ENCODE data around the gene OSBPL3. TPM values are rescaled to one million over a fixed set of nuclear protein-coding genes. Genes with fewer than 3 reads are reported as not detected.
"Not testable (repeated sequence)": the region's sequence is repeated elsewhere in the genome, so short reads cannot be mapped to it uniquely, and the experiment has no call there.

The OSBPL3 gene
- total and polyA plus RNA-seq, 2 donors (not counting 3 experiments of a cell fraction or from before 2014, with no cell fraction given), result 7.5 to 27.1 TPM

GRCh38 chr7:24905996-24906770, 73.8 kb downstream of the OSBPL3 start:
- no peaks in the 10 kb centered on the region for H3K36me3 ChIP-seq (ENCODE audit: control insufficient read depth in 2 of 2, extremely low read depth in 1 of 2, insufficient read depth in 2 of 2, low read length in 2 of 2)
- H3K4me1 ChIP-seq (ENCODE audit: control insufficient read depth, extremely low read depth, insufficient read depth, low read length), result peaks cover 52% of the 10 kb centered on the region
- dilution Hi-C loops (cut with MboI; ENCODE audit: extremely low pct_ligation_motif_present, low sequenced_read_pairs) (no loop called here), intact Hi-C loops (cut with micrococcal nuclease) (loop anchor here (5.0 kb wide), 1 partner anchor 64 kb away; no protein-coding TSS in a partner anchor)
- DNase-seq (ENCODE audit: low read depth, low spot score), result no peak
- no peak overlapping the region for H3K9ac ChIP-seq (replicated peaks; ENCODE audit: extremely low read depth, insufficient read depth, low read length)
- no TSS peak for BruUV-seq (replicated peaks)
- ChIA-PET CTCF (interaction anchor here (1.0 to 1.5 kb wide), 2 partner anchors 14 to 73 kb away, joined by 3 to 5 read pairs; no protein-coding TSS in a partner anchor), POLR2A (no interaction called here)
- no peak for TF ChIP-seq CTCF (IDR thresholded peaks at IDR 0.05; ENCODE audit: extremely low read depth in 1 of 2, insufficient read depth in 1 of 2, low read depth in 1 of 2, low read length in 2 of 2)
- TF ChIP-seq POLR2A (IDR thresholded peaks at IDR 0.05; ENCODE audit: low read depth, low read length), result no peak
- TF ChIP-seq GATA2 (IDR thresholded peaks at IDR 0.05; ENCODE audit: insufficient read depth, insufficient read length, low read depth, low read length), result no peak
- TF ChIP-seq MAX (IDR thresholded peaks at IDR 0.05; ENCODE audit: insufficient read depth, insufficient read length), result no peak
- TF ChIP-seq EZH2 (IDR thresholded peaks at IDR 0.05; ENCODE audit: borderline replicate concordance, low read depth, low read length, severe bottlenecking), result no peak
- TF ChIP-seq JUN (IDR thresholded peaks at IDR 0.05; ENCODE audit: borderline replicate concordance, insufficient read depth, insufficient read length, low read depth), result no peak
- TF ChIP-seq MYC (IDR thresholded peaks at IDR 0.05; ENCODE audit: low read depth, low read length), result no peak
- no peak for TF ChIP-seq POLR2AphosphoS5 (IDR thresholded peaks at IDR 0.05; ENCODE audit: insufficient read depth, low read depth, low read length)
- no peaks in the 10 kb centered on the region for H3K9me3 ChIP-seq (replicated peaks; ENCODE audit: control insufficient read depth, insufficient read depth, low read length)
- peaks cover 76% of the 10 kb centered on the region for H3K79me2 ChIP-seq (ENCODE audit: control insufficient read depth, insufficient read depth, low read length)
- no peak overlapping the region for H3K4me2 ChIP-seq (ENCODE audit: insufficient read depth, low read length)
- H3K27me3 ChIP-seq (ENCODE audit: control insufficient read depth in 2 of 2, insufficient read depth in 2 of 2, low read length in 2 of 2), result no peaks in the 10 kb centered on the region
- H3K4me3 ChIP-seq (replicated peaks in 1 of 3; ENCODE audit: insufficient read depth in 1 of 3, low read depth in 1 of 3, low read length in 3 of 3), result no peak overlapping the region
- H4K20me1 ChIP-seq (replicated peaks; ENCODE audit: control insufficient read depth, extremely low read depth, insufficient read depth, low read length), result no peaks in the 10 kb centered on the region
- peak overlapping the region; percentile 90 for H3K27ac ChIP-seq (ENCODE audit: insufficient read depth, low read depth, low read length)
- no peaks in the 10 kb centered on the region for H3K9me1 ChIP-seq (replicated peaks; ENCODE audit: control insufficient read depth, extremely low read depth, insufficient read depth, low read length)
- no peak for FAIRE-seq
- H2AFZ ChIP-seq (ENCODE audit: low read depth, low read length), result no peak overlapping the region

GRCh38 chr7:24903992-24904391, 76.0 kb downstream of the OSBPL3 start:
- H3K27ac ChIP-seq (ENCODE audit: insufficient read depth, low read depth, low read length); H3K9ac ChIP-seq (replicated peaks; ENCODE audit: extremely low read depth, insufficient read depth, low read length); H3K9me3 ChIP-seq (replicated peaks; ENCODE audit: control insufficient read depth, insufficient read depth, low read length); H3K9me1 ChIP-seq (replicated peaks; ENCODE audit: control insufficient read depth, extremely low read depth, insufficient read depth, low read length); intact Hi-C loops (cut with micrococcal nuclease); H2AFZ ChIP-seq (ENCODE audit: low read depth, low read length); H3K4me3 ChIP-seq (replicated peaks in 1 of 3; ENCODE audit: insufficient read depth in 1 of 3, low read depth in 1 of 3, low read length in 3 of 3); H3K27me3 ChIP-seq (ENCODE audit: control insufficient read depth in 2 of 2, insufficient read depth in 2 of 2, low read length in 2 of 2); dilution Hi-C loops (cut with MboI; ENCODE audit: extremely low pct_ligation_motif_present, low sequenced_read_pairs); BruUV-seq (replicated peaks); POLR2A ChIA-PET; H3K4me2 ChIP-seq (ENCODE audit: insufficient read depth, low read length); FAIRE-seq; H3K36me3 ChIP-seq (ENCODE audit: control insufficient read depth in 2 of 2, extremely low read depth in 1 of 2, insufficient read depth in 2 of 2, low read length in 2 of 2); H4K20me1 ChIP-seq (replicated peaks; ENCODE audit: control insufficient read depth, extremely low read depth, insufficient read depth, low read length); DNase-seq (ENCODE audit: low read depth, low spot score): not testable (repeated sequence)
- CTCF ChIA-PET, result interaction anchor here (0.9 kb wide), 1 partner anchor 73 kb away, joined by 3 read pairs; no protein-coding TSS in a partner anchor
- Histone ChIP-seq H3K4me1 (ENCODE audit: control insufficient read depth, extremely low read depth, insufficient read depth, low read length) (peaks cover 30% of the 10 kb centered on the region), H3K79me2 (ENCODE audit: control insufficient read depth, insufficient read depth, low read length) (peaks cover 76% of the 10 kb centered on the region)

All from endothelial cell of umbilical vein (primary cell).